ENCODE measurements around the gene UST.
"Not testable (repeated sequence)": the region's sequence is repeated elsewhere in the genome, so short reads cannot be mapped to it uniquely, and the experiment has no call there.

The UST gene

GRCh38 chr6:148761527-148762011 is 14.7 kb downstream of the UST start:
- peak overlapping the region in 16 of 21 experiments; percentile 3 to 89 (median 65) for H3K27ac ChIP-seq
- H3K4me3 ChIP-seq: peak overlapping the region in 2 of 7 experiments; percentile 1 to 23

- Histone ChIP-seq H3K4me3 (no peak overlapping the region), H3K27ac (peak overlapping the region in 7 of 21 experiments; percentile 21 to 89 (median 66))
These were observed 15.4 kb downstream of the UST start for GRCh38 chr6:148762231-148762630.

- not testable (repeated sequence) for H3K4me3 ChIP-seq, H3K27ac ChIP-seq
These were observed 17.6 kb downstream of the UST start for GRCh38 chr6:148764259-148765020.

- no peak overlapping the region for H3K4me3 ChIP-seq
These were observed 19.3 kb downstream of the UST start for GRCh38 chr6:148765898-148766808.

GRCh38 chr6:148768646-148769270 is 21.9 kb downstream of the UST start:
- Histone ChIP-seq H3K4me3 (no peak overlapping the region), H3K27ac (no peak overlapping the region)

More at GRCh38 chr6:148765898-148766808, 19.3 kb downstream of the UST start:
- no peak overlapping the region for H3K27ac ChIP-seq

- no peak overlapping the region for H3K4me3 ChIP-seq
- H3K27ac ChIP-seq: no peak overlapping the region
These were observed 22.6 kb downstream of the UST start for GRCh38 chr6:148769304-148769968.

- Histone ChIP-seq H3K4me3 (no peak overlapping the region), H3K27ac (no peak overlapping the region)
These were observed 23.8 kb downstream of the UST start for GRCh38 chr6:148770408-148771211.

- Histone ChIP-seq H3K27ac (no peak overlapping the region), H3K4me3 (no peak overlapping the region)
These were observed 24.4 kb downstream of the UST start for GRCh38 chr6:148771212-148771601.

GRCh38 chr6:148771896-148772554 is 25.2 kb downstream of the UST start:
- H3K4me3 ChIP-seq: no peak overlapping the region
- no peak overlapping the region for H3K27ac ChIP-seq

GRCh38 chr6:148775161-148775560 is 28.3 kb downstream of the UST start:
- Histone ChIP-seq H3K4me3 (no peak overlapping the region), H3K27ac (peak overlapping the region in 1 of 21 experiments; percentile 55)

- no peak overlapping the region for H3K4me3 ChIP-seq
- H3K27ac ChIP-seq: peak overlapping the region in 9 of 21 experiments; percentile 8 to 56 (median 18)
These were observed 29.8 kb downstream of the UST start for GRCh38 chr6:148776321-148777308.

GRCh38 chr6:148779142-148779562 is 32.3 kb downstream of the UST start:
- H3K27ac ChIP-seq: peak overlapping the region in 1 of 21 experiments; percentile 0
- H3K4me3 ChIP-seq: no peak overlapping the region

- H3K4me3 ChIP-seq, H3K27ac ChIP-seq: not testable (repeated sequence)
These were observed 33.6 kb downstream of the UST start for GRCh38 chr6:148780423-148780822.

- peak overlapping the region in 1 of 21 experiments; percentile 44 for H3K27ac ChIP-seq
- no peak overlapping the region for H3K4me3 ChIP-seq
These were observed 34.1 kb downstream of the UST start for GRCh38 chr6:148780918-148781436.

- Histone ChIP-seq H3K4me3 (no peak overlapping the region), H3K27ac (no peak overlapping the region)
These were observed 43.1 kb downstream of the UST start for GRCh38 chr6:148789948-148790347.

- Histone ChIP-seq H3K27ac (no peak overlapping the region), H3K4me3 (no peak overlapping the region)
These were observed 43.6 kb downstream of the UST start for GRCh38 chr6:148790404-148790803.

GRCh38 chr6:148790817-148791216 is 44.0 kb downstream of the UST start:
- no peak overlapping the region for H3K27ac ChIP-seq

More at GRCh38 chr6:148790817-148791216, 44.0 kb downstream of the UST start:
- no peak overlapping the region for H3K4me3 ChIP-seq
